Hepatocyte (in vitro differentiated cells): ENCODE measurements around the gene ANOS1. TPM values are rescaled to one million over a fixed set of nuclear protein-coding genes. Genes with fewer than 3 reads are reported as not detected.

Experiments used
- DNase-seq: peaks from one replicate; pipeline ENCODE4 v3.0.0-alpha.2; 2016; ENCODE audit warnings: low spot score
- H2AFZ ChIP-seq: fragments of 200-600 bp; sonication (generic); 2 replicates; pipeline ENCODE4 v1.6.0; 2016; ENCODE audit warnings: antibody characterized with exemption, mild to moderate bottlenecking
- H3K27ac ChIP-seq: fragments of 200-600 bp; sonication (generic); 2 replicates; pipeline ENCODE4 v1.5.1; 2016; ENCODE audit warnings: mild to moderate bottlenecking
- H3K27me3 ChIP-seq: fragments of 200-600 bp; sonication (generic); 2 replicates; pipeline ENCODE4 v1.6.1; 2016
- H3K36me3 ChIP-seq: fragments of 200-600 bp; sonication (generic); replicated peaks from 2 replicates; pipeline ENCODE4 v1.5.1; 2016; ENCODE audit warnings: low read depth; ENCODE audit not compliant: insufficient read depth
- H3K4me1 ChIP-seq: fragments of 200-600 bp; sonication (generic); 2 replicates; pipeline ENCODE4 v1.5.1; 2016; ENCODE audit warnings: mild to moderate bottlenecking, moderate library complexity; ENCODE audit not compliant: insufficient read depth
- H3K4me2 ChIP-seq: fragments of 200-600 bp; sonication (generic); 2 replicates; pipeline ENCODE4 v1.6.0; 2016
- H3K4me3 ChIP-seq: fragments of 200-600 bp; sonication (generic); 2 replicates; pipeline ENCODE4 v1.5.1; 2016; ENCODE audit warnings: mild to moderate bottlenecking
- H3K79me2 ChIP-seq: fragments of 200-600 bp; sonication (generic); 2 replicates; pipeline ENCODE4 v1.6.0; 2017; ENCODE audit warnings: mild to moderate bottlenecking
- H3K9me2 ChIP-seq: fragments of 200-600 bp; sonication (generic); replicated peaks from 2 replicates; pipeline ENCODE4 v1.6.0; 2017; ENCODE audit warnings: mild to moderate bottlenecking; ENCODE audit not compliant: insufficient read depth
- H3K9me3 ChIP-seq: fragments of 200-600 bp; sonication (generic); 2 replicates; pipeline ENCODE4 v1.5.1; 2016; ENCODE audit warnings: low read depth, mild to moderate bottlenecking
- H4K20me1 ChIP-seq: fragments of 200-600 bp; sonication (generic); 2 replicates; pipeline ENCODE4 v1.6.0; 2016; ENCODE audit warnings: mild to moderate bottlenecking; ENCODE audit not compliant: insufficient read depth, poor library complexity, severe bottlenecking
- EZH2 ChIP-seq: fragments of 200-600 bp; sonication (generic); IDR thresholded peaks from 2 replicates; pipeline ENCODE4 v1.6.1; 2016; ENCODE audit warnings: antibody characterized with exemption, mild to moderate bottlenecking, borderline replicate concordance
- EZH2phosphoT487 ChIP-seq: fragments of 200-600 bp; sonication (generic); IDR thresholded peaks from one replicate; pipeline ENCODE4 v1.6.1; 2018; ENCODE audit warnings: antibody characterized with exemption, mild to moderate bottlenecking, low read depth, moderate library complexity; ENCODE audit not compliant: unreplicated experiment, severe bottlenecking
- WGBS: methylation state at CpG from one replicate; pipeline ENCODE4 v1.1.6; 2016; ENCODE audit warnings: low lambda C conversion rate; ENCODE audit errors: missing lambda C conversion rate; 5-methylcytosine and 5-hydroxymethylcytosine counted together
- polyA plus RNA-seq: library from polyadenylated mRNA; unstranded; fragments of >200 nt; fragmentation: Nextera tagmentation; extraction: Ambion mirVana; gene quantifications from 2 replicates; pipeline ENCODE4 v1.2.1, GENCODE V29; 2016
- total RNA-seq: library from RNA; depleted of rRNA; stranded (reverse); fragments of >200 nt; gene quantifications from 2 replicates; pipeline ENCODE4 v1.2.3, GENCODE V29; 2014
- TF ChIP-seq, protein P1 (sequence below): fragments of 200-600 bp; sonication (generic); IDR thresholded peaks from 2 replicates; pipeline ENCODE4 v1.5.1; 2016; ENCODE audit warnings: antibody characterized with exemption, mild to moderate bottlenecking; ENCODE audit not compliant: poor library complexity

ANOS1 gene
- total and polyA plus RNA-seq, 2 experiments from 2014 or later: 3.1 to 6.4 TPM

DNA sequence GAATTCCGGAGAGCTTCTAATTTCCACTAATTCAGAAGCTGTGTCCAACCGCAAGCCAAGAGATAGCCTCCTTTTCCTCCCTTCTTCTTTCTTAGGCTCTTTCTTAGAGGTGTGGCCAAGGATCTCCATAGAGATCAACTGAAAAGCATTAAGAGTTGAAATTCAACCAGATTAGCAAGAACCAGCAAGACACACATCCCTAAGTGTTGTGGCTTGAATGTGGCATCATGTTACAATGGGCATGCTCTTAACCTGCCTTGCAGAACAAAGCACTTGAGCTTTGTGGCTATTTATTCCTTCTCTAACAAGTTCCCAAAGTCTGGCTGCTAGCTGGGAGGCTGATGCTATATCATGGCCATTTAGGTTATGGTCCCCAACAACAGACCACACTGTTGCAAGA is 10.4 kb downstream of the ANOS1 start:
- Histone ChIP-seq H3K4me1 (no peaks in the 10 kb centered on the region), H3K27me3 (no peaks in the 10 kb centered on the region), H3K4me3 (no peak overlapping the region), H3K4me2 (no peak overlapping the region), H4K20me1 (no peaks in the 10 kb centered on the region), H3K36me3 (no peaks in the 10 kb centered on the region), H3K9me3 (no peaks in the 10 kb centered on the region), H2AFZ (no peak overlapping the region), H3K9me2 (no peaks in the 10 kb centered on the region), H3K27ac (no peak overlapping the region), H3K79me2 (no peaks in the 10 kb centered on the region)
- DNase-seq: no peak
- 65% methylated on average over 2 of the region's 2 CpGs for WGBS
- TF ChIP-seq EZH2phosphoT487: no peak
- no peak for TF ChIP-seq EZH2
- TF ChIP-seq, protein P1, sequence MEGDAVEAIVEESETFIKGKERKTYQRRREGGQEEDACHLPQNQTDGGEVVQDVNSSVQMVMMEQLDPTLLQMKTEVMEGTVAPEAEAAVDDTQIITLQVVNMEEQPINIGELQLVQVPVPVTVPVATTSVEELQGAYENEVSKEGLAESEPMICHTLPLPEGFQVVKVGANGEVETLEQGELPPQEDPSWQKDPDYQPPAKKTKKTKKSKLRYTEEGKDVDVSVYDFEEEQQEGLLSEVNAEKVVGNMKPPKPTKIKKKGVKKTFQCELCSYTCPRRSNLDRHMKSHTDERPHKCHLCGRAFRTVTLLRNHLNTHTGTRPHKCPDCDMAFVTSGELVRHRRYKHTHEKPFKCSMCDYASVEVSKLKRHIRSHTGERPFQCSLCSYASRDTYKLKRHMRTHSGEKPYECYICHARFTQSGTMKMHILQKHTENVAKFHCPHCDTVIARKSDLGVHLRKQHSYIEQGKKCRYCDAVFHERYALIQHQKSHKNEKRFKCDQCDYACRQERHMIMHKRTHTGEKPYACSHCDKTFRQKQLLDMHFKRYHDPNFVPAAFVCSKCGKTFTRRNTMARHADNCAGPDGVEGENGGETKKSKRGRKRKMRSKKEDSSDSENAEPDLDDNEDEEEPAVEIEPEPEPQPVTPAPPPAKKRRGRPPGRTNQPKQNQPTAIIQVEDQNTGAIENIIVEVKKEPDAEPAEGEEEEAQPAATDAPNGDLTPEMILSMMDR: no peak

DNA sequence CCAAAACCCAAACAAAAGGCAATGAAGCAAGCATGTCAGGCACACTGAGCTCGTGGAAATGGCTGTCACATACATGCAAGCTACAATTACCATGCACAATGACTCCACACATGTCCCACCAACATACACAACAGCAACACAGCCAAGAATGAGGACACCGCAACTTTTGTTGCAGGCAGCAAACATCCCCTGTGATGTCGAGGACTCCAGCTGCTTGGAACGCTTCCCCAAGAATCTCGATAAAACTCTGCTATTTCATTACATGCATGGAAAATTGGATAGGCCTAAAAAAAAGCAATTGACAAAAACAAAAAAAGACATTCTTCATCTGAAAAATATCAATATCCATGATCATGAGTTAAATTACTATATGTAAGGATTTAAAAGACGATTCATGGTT is 11.8 kb downstream of the ANOS1 start:
- Histone ChIP-seq H3K79me2 (no peaks in the 10 kb centered on the region), H3K4me1 (no peaks in the 10 kb centered on the region), H2AFZ (no peak overlapping the region), H3K27me3 (no peaks in the 10 kb centered on the region), H3K27ac (no peak overlapping the region), H4K20me1 (no peaks in the 10 kb centered on the region), H3K9me3 (no peaks in the 10 kb centered on the region), H3K4me3 (no peak overlapping the region), H3K9me2 (no peaks in the 10 kb centered on the region), H3K36me3 (no peaks in the 10 kb centered on the region), H3K4me2 (no peak overlapping the region)
- DNase-seq: no peak
- WGBS: 84% methylated on average over 6 of the region's 6 CpGs
- TF ChIP-seq EZH2: no peak
- TF ChIP-seq, protein P1: no peak
- no peak for TF ChIP-seq EZH2phosphoT487

DNA sequence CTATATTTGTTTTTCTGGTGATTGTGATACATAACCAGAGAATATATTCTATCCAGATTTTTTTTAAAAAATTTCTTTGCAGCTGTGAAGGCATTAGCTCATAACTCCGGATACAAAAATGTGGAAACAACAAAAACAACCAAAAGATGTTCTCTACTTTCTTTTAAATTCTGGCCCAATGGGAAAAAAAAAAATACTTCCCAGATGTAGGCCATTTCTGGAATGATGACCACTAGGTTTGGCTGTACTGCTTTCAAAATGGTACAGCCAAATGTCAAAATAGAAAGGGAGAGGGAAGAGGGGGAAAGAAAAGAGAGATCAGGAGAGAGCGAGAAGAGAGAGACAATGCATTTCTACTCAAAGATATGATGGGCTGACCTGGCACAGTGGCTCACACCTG is 14.6 kb downstream of the ANOS1 start:
- 81% methylated on average over 2 of the region's 2 CpGs for WGBS
- H3K79me2 ChIP-seq: no peaks in the 10 kb centered on the region
- TF ChIP-seq, protein P1: no peak
- TF ChIP-seq EZH2 (no peak), EZH2phosphoT487 (no peak)

DNA sequence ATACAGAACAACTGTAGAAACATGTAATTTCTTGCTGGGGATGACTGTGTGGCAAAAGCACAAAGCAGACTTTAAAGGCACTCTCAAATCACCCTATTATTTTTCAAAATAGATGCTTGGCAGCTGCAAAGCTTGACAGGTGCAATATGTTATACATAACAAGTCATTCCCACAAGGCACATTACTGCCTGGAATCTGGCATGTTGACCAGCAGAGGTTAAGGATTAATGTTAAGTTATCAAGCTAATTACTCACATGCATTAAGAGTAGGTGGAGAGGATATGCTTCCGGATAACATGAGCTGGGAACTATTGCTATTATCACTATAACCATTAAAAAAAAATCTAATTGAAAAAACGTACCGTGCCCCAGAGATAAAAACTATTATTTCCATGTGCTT is 17.8 kb downstream of the ANOS1 start:
- no peaks in the 10 kb centered on the region for H3K9me3 ChIP-seq
- H3K9me2 ChIP-seq: no peaks in the 10 kb centered on the region
- TF ChIP-seq, protein P1: no peak
- no peak for TF ChIP-seq EZH2
- no peak for TF ChIP-seq EZH2phosphoT487
- no peak overlapping the region for H3K4me2 ChIP-seq
- H2AFZ ChIP-seq: no peak overlapping the region
- H3K27me3 ChIP-seq: no peaks in the 10 kb centered on the region
- H3K27ac ChIP-seq: no peak overlapping the region
- no peaks in the 10 kb centered on the region for H3K79me2 ChIP-seq
- H3K4me3 ChIP-seq: no peak overlapping the region
- WGBS: 61% methylated on average over 3 of the region's 3 CpGs
- H3K36me3 ChIP-seq: no peaks in the 10 kb centered on the region
- no peak for DNase-seq
- no peaks in the 10 kb centered on the region for H4K20me1 ChIP-seq
- H3K4me1 ChIP-seq: no peaks in the 10 kb centered on the region

More for the DNA sequence above, 14.6 kb downstream of the ANOS1 start:
- Histone ChIP-seq H3K27me3 (no peaks in the 10 kb centered on the region), H3K4me2 (no peak overlapping the region), H3K36me3 (no peaks in the 10 kb centered on the region), H2AFZ (no peak overlapping the region), H3K4me1 (no peaks in the 10 kb centered on the region), H3K9me3 (no peaks in the 10 kb centered on the region), H3K9me2 (no peaks in the 10 kb centered on the region), H4K20me1 (no peaks in the 10 kb centered on the region), H3K4me3 (no peak overlapping the region), H3K27ac (no peak overlapping the region)
- no peak for DNase-seq
